HG03139 (cell line): ENCODE results near the gene TMEM106A.
A peak's percentile ranks its signal among the peaks of the same experiment; 100 is the strongest.
"Not testable (repeated sequence)": the region's sequence is repeated elsewhere in the genome, so short reads cannot be mapped to it uniquely, and the experiment has no call there.

Experiments used
- ATAC-seq: cut with Tn5 transposase; IDR thresholded peaks from one replicate; pipeline ENCODE4 v1.9.1; 2021; ENCODE audit not compliant: unreplicated experiment

TMEM106A gene, protein sequence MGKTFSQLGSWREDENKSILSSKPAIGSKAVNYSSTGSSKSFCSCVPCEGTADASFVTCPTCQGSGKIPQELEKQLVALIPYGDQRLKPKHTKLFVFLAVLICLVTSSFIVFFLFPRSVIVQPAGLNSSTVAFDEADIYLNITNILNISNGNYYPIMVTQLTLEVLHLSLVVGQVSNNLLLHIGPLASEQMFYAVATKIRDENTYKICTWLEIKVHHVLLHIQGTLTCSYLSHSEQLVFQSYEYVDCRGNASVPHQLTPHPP

GRCh38 chr17:43211480-43212402 lies at the start of gene TMEM106A:
Gene TMEM106A (plus strand): TSS chr17:43211875. CDS start chr17:43213042, 1,167 bp downstream.
- ATAC-seq, result peak; percentile 61

GRCh38 chr17:43165971-43166370 lies 45.7 kb upstream of the TMEM106A start:
- ATAC-seq, result not testable (repeated sequence)

DNA sequence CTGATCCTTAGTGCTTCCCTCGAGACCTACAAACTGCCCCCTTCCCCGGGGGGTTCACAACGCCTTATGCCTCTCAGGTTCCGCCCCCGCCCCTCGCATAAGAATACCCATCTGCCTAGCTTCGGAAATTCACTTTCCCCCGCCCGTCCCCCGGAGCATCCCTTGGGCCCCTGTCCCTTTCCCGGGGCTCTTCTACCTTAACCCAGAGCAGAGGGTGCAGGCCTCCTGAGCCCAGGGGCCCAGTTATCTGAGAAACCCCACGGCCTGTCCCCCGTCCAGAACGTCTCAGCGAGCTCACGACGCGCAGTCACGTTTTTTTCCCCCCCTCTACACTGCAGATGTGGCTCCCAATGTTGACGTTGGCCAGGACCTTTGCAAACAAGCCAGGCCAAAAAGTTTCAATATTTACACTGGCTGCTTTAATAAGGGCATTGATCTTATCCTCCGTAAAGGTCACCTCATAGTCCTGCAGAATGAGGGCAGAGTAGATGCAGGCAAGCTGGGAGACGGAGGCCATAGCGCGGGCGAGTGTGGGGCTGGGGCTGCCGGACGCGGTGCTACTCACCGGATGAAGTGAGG lies 42.0 kb upstream of the TMEM106A start:
- ATAC-seq, result peak; percentile 26

DNA sequence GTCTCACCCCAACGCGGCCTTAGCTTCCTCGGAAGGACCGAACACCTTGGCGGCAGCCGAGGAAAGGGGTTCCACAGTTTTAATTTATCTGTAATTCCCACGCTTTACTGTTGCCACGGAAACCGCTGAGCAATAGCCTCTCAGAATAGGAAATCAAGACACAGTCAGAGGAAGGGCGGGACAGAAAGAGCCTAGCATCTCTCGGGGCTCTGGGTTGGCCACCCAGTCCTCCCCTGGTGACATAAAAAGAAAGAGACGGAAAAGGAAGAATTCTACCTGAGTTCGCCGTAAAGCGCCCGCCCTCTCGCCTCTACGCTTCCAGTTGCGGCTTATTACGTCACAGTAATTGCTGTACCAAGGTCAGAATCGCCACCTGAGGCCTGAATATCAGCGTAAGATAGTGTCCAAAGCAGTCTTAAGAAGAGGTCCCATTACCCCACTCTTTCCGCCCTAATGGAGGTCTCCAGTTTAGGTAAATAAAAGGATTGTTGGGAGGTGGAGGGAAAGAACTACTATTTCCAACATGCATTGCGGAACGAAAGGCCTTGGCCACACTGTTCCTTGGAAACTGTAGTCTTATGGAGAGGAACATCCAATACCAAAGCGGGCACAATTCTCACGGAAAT lies 41.4 kb upstream of the TMEM106A start:
- ATAC-seq, result peak; percentile 54

GRCh38 chr17:43170766-43171585 lies 40.7 kb upstream of the TMEM106A start, which contains the start of gene NBR1:
Gene NBR1 (plus strand): TSS chr17:43171214. CDS start chr17:43175800, 4,586 bp downstream.
- peak; percentile 69 for ATAC-seq

GRCh38 chr17:43171586-43172487 lies 39.8 kb upstream of the TMEM106A start:
- no peak for ATAC-seq

- ATAC-seq, result no peak
These were observed 36.2 kb upstream of the TMEM106A start for GRCh38 chr17:43175213-43176118.

DNA sequence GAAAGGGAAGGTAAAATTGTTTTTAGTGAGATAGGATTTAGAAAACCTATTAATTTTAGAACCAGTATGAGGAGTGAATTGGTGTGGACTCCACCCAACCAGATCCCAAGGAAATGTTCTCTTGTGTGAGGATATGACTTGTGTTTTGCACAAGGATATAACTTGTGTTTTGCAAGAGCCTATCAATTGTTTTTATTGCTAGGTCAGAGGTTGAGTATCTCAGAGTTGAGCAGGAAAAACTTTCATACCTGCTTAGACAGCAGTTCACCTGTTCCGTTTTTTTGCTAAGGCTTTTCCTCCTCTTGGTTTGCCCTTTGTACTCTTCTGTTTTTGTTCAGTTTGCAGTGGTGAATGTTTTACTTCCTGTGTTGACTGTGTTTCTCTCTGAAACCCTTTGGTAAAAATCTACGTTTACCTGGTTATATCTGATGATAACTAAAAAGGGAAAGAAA lies 35.5 kb upstream of the TMEM106A start:
- ATAC-seq, result no peak

GRCh38 chr17:43183921-43184320 lies 27.8 kb upstream of the TMEM106A start:
- ATAC-seq, result no peak

GRCh38 chr17:43186656-43187055 lies 25.0 kb upstream of the TMEM106A start:
- ATAC-seq, result not testable (repeated sequence)

GRCh38 chr17:43193251-43193650 lies 18.4 kb upstream of the TMEM106A start:
- ATAC-seq, result no peak

DNA sequence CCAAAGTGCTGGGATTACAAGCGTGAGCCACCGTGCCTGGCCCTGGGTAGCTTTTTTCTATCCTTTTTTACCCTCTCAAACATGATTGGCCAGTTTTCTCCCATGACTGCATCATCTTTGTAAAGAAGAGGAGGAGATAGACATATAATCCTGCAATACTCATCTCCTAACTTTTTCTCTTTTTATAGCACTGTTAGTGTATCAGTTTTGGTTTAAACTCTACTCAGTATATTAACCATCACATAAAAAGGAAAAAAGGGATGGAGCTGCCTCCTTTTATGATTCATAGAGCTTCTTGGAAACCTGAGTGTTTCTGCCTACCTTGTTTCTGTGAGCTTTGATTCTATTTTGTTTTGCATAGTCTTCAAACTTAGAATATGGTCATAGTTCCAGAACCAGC lies 12.0 kb upstream of the TMEM106A start:
- ATAC-seq, result no peak

DNA sequence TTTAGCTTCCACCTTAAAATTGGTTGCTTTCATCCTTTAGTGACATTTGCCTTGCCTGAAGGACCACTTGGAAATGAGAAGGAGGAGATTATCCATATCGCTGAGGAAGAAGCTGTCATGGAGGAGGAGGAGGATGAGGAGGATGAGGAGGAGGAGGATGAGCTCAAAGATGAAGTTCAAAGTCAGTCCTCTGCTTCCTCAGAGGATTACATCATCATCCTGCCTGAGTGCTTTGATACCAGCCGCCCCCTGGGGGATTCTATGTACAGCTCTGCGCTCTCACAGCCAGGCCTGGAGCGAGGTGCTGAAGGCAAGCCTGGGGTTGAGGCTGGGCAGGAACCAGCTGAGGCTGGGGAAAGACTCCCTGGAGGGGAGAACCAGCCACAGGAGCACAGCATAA lies 11.5 kb upstream of the TMEM106A start:
- no peak for ATAC-seq

DNA sequence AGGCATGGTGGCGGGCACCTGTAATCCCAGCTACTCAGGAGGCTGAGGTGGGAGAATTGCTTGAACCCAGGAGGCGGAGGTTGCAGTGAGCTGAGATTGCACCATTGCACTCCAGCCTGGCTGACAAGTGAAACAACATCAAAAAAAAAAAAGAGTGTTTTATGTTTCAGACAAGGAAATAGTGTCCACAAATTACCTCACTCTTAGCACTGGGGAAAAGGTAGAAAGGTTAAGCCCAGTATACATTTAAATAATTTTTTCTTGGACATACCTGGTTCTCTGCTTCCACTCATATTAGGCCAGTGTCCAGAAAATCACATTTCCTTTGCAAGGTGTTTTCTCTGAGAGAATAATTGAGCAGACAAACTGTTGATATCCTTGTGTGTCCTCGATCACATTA lies 8.7 kb upstream of the TMEM106A start:
- not testable (repeated sequence) for ATAC-seq

GRCh38 chr17:43210576-43210975 lies 1.1 kb upstream of the TMEM106A start:
- no peak for ATAC-seq

DNA sequence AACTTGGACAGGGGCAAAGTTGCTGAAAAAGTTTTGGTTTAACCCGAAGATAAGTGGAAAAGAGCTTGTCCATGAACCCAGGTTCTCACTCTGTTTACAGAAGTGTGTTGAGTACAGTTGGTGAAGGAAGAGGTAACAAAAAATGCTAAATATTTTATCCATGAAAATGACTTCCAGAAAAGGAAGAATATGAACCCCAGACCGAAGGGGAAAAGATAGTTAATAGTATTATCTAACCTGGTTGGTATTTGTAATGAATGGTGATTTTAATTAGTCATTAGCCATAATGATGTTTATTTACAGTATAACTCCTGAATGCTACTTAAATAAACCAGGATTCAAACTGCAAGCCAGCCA lies 574 bp upstream of the TMEM106A start:
- no peak for ATAC-seq

GRCh38 chr17:43212641-43213490 lies 1.2 kb downstream of the TMEM106A start:
- no peak for ATAC-seq
